ENCODE measurements around the gene USH1C.

The USH1C gene

GRCh38 chr11:17568944-17569343, 24.7 kb upstream of the USH1C start:
- no peak for DNase-seq

- DNase-seq, result no peak
These were observed 20.4 kb upstream of the USH1C start for GRCh38 chr11:17564687-17565042.

GRCh38 chr11:17563961-17564686, 19.9 kb upstream of the USH1C start:
- no peak for DNase-seq

- DNase-seq, result no peak
These were observed 19.0 kb upstream of the USH1C start for GRCh38 chr11:17563231-17563646.

GRCh38 chr11:17561526-17561925, 17.3 kb upstream of the USH1C start:
- DNase-seq, result no peak

GRCh38 chr11:17561111-17561415, 16.8 kb upstream of the USH1C start:
- no peak for DNase-seq

- no peak for DNase-seq
These were observed 16.3 kb upstream of the USH1C start for GRCh38 chr11:17560281-17561110.

GRCh38 chr11:17559341-17560087, 15.3 kb upstream of the USH1C start:
- DNase-seq, result no peak

- DNase-seq, result no peak
These were observed 14.7 kb upstream of the USH1C start for GRCh38 chr11:17558916-17559315.

- no peak for DNase-seq
These were observed 14.0 kb upstream of the USH1C start for GRCh38 chr11:17558025-17558780.

- DNase-seq, result no peak
These were observed 12.8 kb upstream of the USH1C start for GRCh38 chr11:17556999-17557398.

GRCh38 chr11:17554487-17554886, 10.3 kb upstream of the USH1C start:
- no peak for DNase-seq

- no peak for DNase-seq
These were observed 9.0 kb upstream of the USH1C start for GRCh38 chr11:17553249-17553546.

GRCh38 chr11:17552392-17553248, 8.4 kb upstream of the USH1C start:
- no peak for DNase-seq

- no peak for DNase-seq
These were observed 7.8 kb upstream of the USH1C start for GRCh38 chr11:17552041-17552355.

GRCh38 chr11:17551347-17552040, 7.3 kb upstream of the USH1C start:
- DNase-seq, result no peak

GRCh38 chr11:17550450-17551346, 6.5 kb upstream of the USH1C start:
- no peak for DNase-seq

- DNase-seq, result no peak
These were observed 4.2 kb upstream of the USH1C start for GRCh38 chr11:17548444-17548843.

- DNase-seq, result no peak
These were observed 3.7 kb upstream of the USH1C start for GRCh38 chr11:17547932-17548331.

GRCh38 chr11:17547051-17547577, 2.9 kb upstream of the USH1C start, which contains the start of gene OTOG:
TSS of gene OTOG (plus strand) at chr11:17547259. CDS start at chr11:17547373, 114 bp downstream.
- peak; percentile 45 for DNase-seq
